ENCODE results near the gene ADCY5. TPM values are rescaled to one million over a fixed set of nuclear protein-coding genes. Genes with fewer than 3 reads are reported as not detected.

Gene ADCY5
- total RNA-seq, 1 experiment from 2014 or later = 0.06 TPM

- DNase-seq (ENCODE audit: low read depth) = no peak
These were observed 18.6 kb downstream of the ADCY5 start for GRCh38 chr3:123430266-123430665.

- DNase-seq (ENCODE audit: low read depth) = no peak
These were observed 19.3 kb downstream of the ADCY5 start for GRCh38 chr3:123429362-123430125.

GRCh38 chr3:123424999-123425712 is 23.7 kb downstream of the ADCY5 start:
- no peak for DNase-seq (ENCODE audit: low read depth)

GRCh38 chr3:123424321-123424998 is 24.4 kb downstream of the ADCY5 start:
- DNase-seq (ENCODE audit: low read depth) = no peak

GRCh38 chr3:123423806-123424205 is 25.1 kb downstream of the ADCY5 start:
- DNase-seq (ENCODE audit: low read depth) = no peak

- no peak for DNase-seq (ENCODE audit: low read depth)
These were observed 25.9 kb downstream of the ADCY5 start for GRCh38 chr3:123423031-123423430.

GRCh38 chr3:123422457-123422856 is 26.4 kb downstream of the ADCY5 start:
- no peak for DNase-seq (ENCODE audit: low read depth)

- DNase-seq (ENCODE audit: low read depth) = no peak
These were observed 27.3 kb downstream of the ADCY5 start for GRCh38 chr3:123421353-123422174.

- no peak for DNase-seq (ENCODE audit: low read depth)
These were observed 28.4 kb downstream of the ADCY5 start for GRCh38 chr3:123420416-123420968.

GRCh38 chr3:123419850-123420297 is 29.0 kb downstream of the ADCY5 start:
- DNase-seq (ENCODE audit: low read depth) = no peak

GRCh38 chr3:123419181-123419849 is 29.6 kb downstream of the ADCY5 start:
- DNase-seq (ENCODE audit: low read depth) = no peak

GRCh38 chr3:123416647-123417046 is 32.2 kb downstream of the ADCY5 start:
- no peak for DNase-seq (ENCODE audit: low read depth)

- no peak for DNase-seq (ENCODE audit: low read depth)
These were observed 32.7 kb downstream of the ADCY5 start for GRCh38 chr3:123416173-123416572.

- no peak for DNase-seq (ENCODE audit: low read depth)
These were observed 33.7 kb downstream of the ADCY5 start for GRCh38 chr3:123414973-123415775.

- no peak for DNase-seq (ENCODE audit: low read depth)
These were observed 35.9 kb downstream of the ADCY5 start for GRCh38 chr3:123412811-123413604.

GRCh38 chr3:123412076-123412475 is 36.8 kb downstream of the ADCY5 start:
- no peak for DNase-seq (ENCODE audit: low read depth)

- no peak for DNase-seq (ENCODE audit: low read depth)
These were observed 37.4 kb downstream of the ADCY5 start for GRCh38 chr3:123411340-123412040.

- no peak for DNase-seq (ENCODE audit: low read depth)
These were observed 38.8 kb downstream of the ADCY5 start for GRCh38 chr3:123410149-123410515.

Data from LHCN-M2 (cell line).